HG02981 (cell line): ENCODE measurements around the gene CMBL.

Experiments
- ATAC-seq: cut with Tn5 transposase; IDR thresholded peaks from one replicate; pipeline ENCODE4 v1.9.1; 2021; ENCODE audit warnings: mild to moderate bottlenecking, moderate library complexity; ENCODE audit not compliant: unreplicated experiment

Gene CMBL

GRCh38 chr5:10333154-10334006 is 25.7 kb upstream of the CMBL start:
- no peak for ATAC-seq

DNA sequence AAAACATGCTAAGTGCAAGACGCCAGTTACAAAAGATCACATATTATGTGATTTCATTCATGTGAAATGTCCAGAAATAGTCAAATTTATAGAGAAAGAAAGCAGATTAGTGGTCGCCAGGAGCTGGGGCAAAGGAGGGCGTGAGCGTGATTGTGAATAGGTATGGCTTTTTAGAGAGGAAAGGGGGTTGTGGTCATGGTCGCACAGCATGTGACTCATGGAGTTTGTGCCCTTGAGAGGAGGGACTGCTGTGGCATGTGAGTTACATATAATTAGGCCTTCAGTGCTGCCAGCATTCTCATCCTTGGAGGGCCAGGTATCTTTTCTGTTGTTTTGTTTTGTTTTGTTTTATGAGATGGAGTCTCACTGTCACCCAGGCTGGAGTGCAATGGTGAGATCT is 24.6 kb upstream of the CMBL start:
- no peak for ATAC-seq

- no peak for ATAC-seq
Observed at GRCh38 chr5:10331341-10331796, 23.7 kb upstream of the CMBL start.

- ATAC-seq = no peak
Observed at GRCh38 chr5:10330511-10331230, 23.0 kb upstream of the CMBL start.

GRCh38 chr5:10329820-10330481 is 22.2 kb upstream of the CMBL start:
- ATAC-seq = no peak

DNA sequence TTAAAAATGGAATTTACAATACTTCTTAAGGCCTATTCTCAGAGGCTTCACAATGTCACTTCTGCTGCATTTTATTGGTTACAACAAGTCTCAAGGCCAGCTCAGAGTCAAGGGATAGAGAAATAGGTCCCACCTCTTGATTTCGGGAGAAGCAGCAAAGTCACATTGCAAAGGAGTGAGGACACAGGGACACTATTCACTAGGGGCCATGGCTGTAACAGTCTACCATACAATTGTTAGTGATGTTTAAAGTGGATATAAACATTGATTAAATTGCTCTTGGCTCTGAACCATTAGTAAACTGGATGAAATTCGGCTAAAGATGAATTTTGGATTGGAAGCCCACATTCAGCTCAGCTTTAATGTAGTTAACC is 21.7 kb upstream of the CMBL start:
- no peak for ATAC-seq

DNA sequence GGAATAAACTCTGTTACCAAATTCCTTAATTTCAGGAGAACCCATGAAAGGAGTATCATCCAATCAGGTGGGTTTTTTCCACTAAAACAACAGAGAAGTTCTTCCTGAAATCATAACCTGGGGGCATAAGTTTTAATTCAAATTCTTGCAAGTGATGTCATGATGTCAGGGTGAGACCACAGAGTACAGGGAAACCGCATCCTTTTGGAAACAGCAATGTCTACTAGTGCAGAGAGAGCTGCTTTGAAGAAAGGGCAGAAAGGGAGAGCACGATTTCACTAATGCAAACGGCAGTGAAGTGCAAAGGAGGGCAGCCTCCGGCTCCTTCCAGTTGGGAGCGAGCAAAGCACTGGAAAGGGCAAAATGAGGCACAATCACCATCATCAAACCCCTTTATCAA is 20.6 kb upstream of the CMBL start:
- ATAC-seq = no peak

GRCh38 chr5:10324518-10325370 is 17.0 kb upstream of the CMBL start:
- no peak for ATAC-seq

DNA sequence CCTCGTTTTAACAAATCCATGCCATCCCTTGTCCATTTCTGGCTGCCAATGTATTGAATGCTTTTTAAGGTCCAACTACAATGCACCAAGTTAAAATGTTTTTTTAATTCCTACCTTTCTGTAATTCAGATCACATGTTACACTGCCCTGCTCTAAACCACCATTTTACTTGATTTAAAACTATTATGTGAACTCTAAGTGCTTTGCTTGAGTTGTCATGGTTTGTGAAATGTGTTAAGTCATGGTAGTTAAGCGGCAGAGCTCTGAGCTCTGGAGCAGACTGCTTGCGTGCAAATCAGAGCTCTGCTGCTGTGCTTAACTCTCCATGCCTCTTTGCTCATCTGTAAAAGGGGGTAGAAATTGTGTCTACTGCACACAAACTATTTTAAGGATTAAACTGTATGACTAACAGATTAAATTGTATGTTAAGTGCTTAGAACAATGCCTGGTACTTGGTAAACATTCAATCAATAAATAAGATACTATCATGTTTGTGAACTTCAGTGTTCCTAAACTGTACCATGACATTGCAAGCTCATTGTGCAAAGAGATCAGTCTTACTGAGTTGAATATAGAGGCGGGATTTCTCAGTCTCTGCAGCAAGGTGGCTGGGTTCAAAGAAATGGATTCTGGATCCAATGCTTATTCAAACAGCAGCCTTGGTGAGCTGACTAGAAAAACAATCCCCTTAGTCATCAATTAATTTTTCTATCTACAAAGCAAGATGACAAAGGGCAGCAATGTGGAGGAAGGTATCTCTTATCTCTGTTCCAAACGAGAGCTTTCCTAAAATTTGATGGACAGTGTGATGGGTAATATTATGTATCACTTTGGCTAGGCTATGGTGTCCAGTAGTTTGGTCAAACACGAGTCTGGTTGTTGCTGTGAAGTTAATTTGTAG is 16.1 kb upstream of the CMBL start:
- no peak for ATAC-seq

DNA sequence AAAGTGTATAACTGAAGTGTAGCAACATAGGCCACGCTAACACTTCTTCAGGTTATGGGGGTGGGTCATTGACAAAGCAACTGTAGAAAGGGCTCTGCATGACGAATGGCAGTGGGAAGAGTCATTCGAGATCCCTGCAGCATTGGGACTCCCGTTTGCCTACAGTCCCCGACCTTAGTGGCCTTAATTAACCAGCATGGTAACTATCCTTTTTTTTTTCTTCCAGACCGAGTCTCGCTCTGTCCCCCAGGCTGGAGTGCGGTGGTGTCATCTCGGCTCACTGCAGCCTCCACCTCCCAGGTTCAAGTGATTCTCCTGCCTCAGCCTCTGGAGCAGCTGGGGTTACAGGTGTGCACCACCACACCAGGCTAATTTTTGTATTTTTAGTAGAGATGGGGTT is 14.2 kb upstream of the CMBL start:
- no peak for ATAC-seq

DNA sequence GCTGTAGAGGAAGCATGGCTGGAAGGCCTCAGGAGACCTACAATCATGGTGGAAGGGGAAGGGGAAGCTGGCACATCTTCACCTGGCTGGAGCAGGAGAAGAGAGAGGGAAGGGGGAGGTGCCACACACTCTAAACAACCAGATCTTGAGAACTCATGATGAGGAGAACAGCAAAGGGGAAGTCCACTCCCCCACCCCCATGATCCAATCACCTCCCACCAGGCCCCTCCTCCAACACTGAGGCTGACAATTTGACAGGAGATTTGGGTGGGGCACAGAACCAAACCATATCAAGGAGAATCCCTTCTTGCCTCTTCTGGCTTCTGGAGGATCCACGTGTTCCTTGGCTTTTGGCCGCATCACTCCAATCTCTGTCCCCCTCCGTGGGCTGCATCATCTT is 13.1 kb upstream of the CMBL start:
- ATAC-seq = no peak

- ATAC-seq = no peak
Observed at GRCh38 chr5:10319202-10319851, 11.6 kb upstream of the CMBL start.

- ATAC-seq = peak; percentile 89
Observed at GRCh38 chr5:10317825-10318682, 10.4 kb upstream of the CMBL start.

DNA sequence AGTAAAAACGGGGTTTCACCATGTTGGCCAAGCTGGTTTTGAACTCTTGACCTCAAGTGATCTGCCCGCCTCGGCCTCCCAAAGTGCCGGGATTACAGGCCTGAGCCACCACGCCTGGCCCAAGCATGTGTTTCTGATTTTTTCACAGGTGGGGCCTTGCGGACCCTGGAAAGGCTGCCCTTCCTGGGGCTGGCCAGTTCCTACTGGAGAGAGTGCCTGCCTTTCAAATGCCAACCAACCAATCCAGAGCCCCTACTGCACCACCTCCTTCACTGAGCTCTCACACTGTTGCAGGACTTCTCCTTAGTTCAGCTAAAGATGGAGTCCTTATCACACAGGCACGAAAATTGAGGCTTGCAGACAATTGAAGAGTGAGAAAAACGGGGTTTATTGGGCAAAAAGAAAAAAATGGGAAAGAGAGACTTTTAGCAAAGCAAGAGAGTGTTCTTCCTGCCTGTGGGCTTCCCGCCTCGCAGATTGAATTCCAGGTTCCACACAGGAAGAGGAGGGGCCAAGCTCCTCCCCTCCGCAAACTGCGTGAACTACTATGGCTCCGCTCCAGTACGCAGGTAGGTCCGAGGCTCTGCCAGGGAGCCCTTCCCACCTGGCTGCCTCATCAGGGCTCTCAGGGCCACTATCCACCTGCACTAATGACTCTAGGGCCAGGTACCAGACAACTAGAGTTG is 8.3 kb upstream of the CMBL start:
- no peak for ATAC-seq

- ATAC-seq = no peak
Observed at GRCh38 chr5:10315201-10315600, 7.5 kb upstream of the CMBL start.

- ATAC-seq = no peak
Observed at GRCh38 chr5:10311595-10312425, 4.1 kb upstream of the CMBL start.
